ENCODE data around the gene GPD1.

Gene GPD1

GRCh38 chr12:50103767-50104321 lies at the start of gene GPD1:
Gene GPD1, plus strand, starts transcription at chr12:50104008. Its CDS starts 43 bp downstream, at chr12:50104051.
- H3K36me3 ChIP-seq (ENCODE audit: low read depth): peaks cover 23% of the 10 kb centered on the region
- no peak for TF ChIP-seq CTCF (IDR thresholded peaks at IDR 0.05; ENCODE audit: poor library complexity, severe bottlenecking)
- ATAC-seq (ENCODE audit: low read depth): peak; percentile 80
- H3K4me3 ChIP-seq (ENCODE audit: severe bottlenecking): no peak within 1 kb of the TSS
- H3K9me3 ChIP-seq (ENCODE audit: severe bottlenecking): no peaks in the 10 kb centered on the region
- DNase-seq (ENCODE audit: low spot score): no peak
- H3K27ac ChIP-seq (ENCODE audit: poor library complexity, severe bottlenecking): no peak within 1 kb of the TSS
- H3K4me1 ChIP-seq (ENCODE audit: insufficient read depth, poor library complexity, severe bottlenecking): no peaks in the 10 kb centered on the region
- H3K27me3 ChIP-seq (ENCODE audit: insufficient read depth, poor library complexity, severe bottlenecking): no peaks in the 10 kb centered on the region

DNA sequence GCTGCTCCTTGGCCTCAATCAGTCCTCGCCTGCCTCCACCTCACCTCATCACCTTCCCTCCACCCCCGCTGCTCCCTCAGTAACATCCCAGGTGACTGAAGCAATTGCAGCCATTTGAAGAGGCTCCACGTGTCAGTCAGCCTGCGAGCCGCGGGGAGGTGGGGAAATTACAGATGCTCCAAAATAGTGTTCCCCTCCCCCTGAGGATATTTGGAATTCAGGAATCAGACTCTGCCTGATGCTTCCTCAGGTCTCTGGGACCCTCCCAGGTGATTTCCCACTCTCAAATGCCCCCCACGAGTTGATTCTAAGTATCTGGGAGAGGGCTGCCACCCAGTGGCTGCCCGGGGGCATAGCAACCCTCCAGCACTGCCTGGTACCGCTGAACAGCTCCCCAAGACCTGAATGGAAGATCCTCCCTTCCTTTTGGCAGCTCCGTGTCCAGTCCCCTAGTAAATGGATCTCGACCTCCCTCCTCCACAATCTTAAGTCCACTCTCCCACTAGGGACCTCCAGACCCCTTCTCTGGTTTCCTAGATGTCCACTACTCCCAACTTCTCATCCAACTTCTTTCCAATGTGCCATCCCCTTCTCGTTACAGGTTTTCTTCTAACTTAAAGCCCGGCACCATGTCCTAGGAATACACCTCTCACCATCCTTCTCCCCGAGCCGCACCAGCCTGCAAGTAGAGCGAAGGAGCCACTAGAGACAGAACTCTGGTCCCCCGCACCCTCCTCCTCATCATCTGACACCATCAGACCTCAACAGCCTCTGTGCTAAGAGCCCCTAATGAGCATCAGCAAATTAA lies 47.8 kb upstream of the GPD1 start:
- TF ChIP-seq CTCF (IDR thresholded peaks at IDR 0.05; ENCODE audit: poor library complexity, severe bottlenecking): peak; percentile 95
- Histone ChIP-seq H3K27ac (ENCODE audit: poor library complexity, severe bottlenecking) (no peak overlapping the region), H3K27me3 (ENCODE audit: insufficient read depth, poor library complexity, severe bottlenecking) (no peaks in the 10 kb centered on the region), H3K36me3 (ENCODE audit: low read depth) (no peaks in the 10 kb centered on the region), H3K4me3 (ENCODE audit: severe bottlenecking) (no peak overlapping the region), H3K9me3 (ENCODE audit: severe bottlenecking) (no peaks in the 10 kb centered on the region), H3K4me1 (ENCODE audit: insufficient read depth, poor library complexity, severe bottlenecking) (peaks cover 6% of the 10 kb centered on the region)
- DNase-seq (ENCODE audit: low spot score): peak; percentile 55
- peak; percentile 58 for ATAC-seq (ENCODE audit: low read depth)

DNA sequence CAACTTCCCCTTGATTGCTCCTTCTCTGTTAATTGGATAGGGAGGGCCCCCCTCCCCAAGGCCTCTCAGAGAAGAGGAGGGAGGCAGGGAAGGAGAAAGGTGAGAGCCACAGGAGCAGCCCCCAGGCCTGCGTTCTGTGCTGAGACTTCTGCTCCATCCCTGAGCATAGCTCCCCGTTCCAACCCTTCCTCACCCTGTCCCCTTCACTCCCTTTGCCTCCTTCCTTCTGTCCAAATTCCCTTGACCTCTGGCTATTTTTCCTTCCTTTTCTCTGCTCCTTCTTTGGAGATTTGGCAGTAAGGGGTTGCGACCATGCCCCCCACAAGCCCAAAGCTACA lies 47.2 kb upstream of the GPD1 start:
- ATAC-seq (ENCODE audit: low read depth) (no peak), DNase-seq (ENCODE audit: low spot score) (no peak)
- no peak overlapping the region for H3K27ac ChIP-seq (ENCODE audit: poor library complexity, severe bottlenecking)
- H3K36me3 ChIP-seq (ENCODE audit: low read depth): no peaks in the 10 kb centered on the region
- H3K4me3 ChIP-seq (ENCODE audit: severe bottlenecking): peak overlapping the region; percentile 47
- no peaks in the 10 kb centered on the region for H3K9me3 ChIP-seq (ENCODE audit: severe bottlenecking)
- no peaks in the 10 kb centered on the region for H3K27me3 ChIP-seq (ENCODE audit: insufficient read depth, poor library complexity, severe bottlenecking)
- no peak for TF ChIP-seq CTCF (IDR thresholded peaks at IDR 0.05; ENCODE audit: poor library complexity, severe bottlenecking)
- peaks cover 6% of the 10 kb centered on the region for H3K4me1 ChIP-seq (ENCODE audit: insufficient read depth, poor library complexity, severe bottlenecking)

- H3K27ac ChIP-seq (ENCODE audit: poor library complexity, severe bottlenecking): no peak within 1 kb of the TSS
- no peaks in the 10 kb centered on the region for H3K9me3 ChIP-seq (ENCODE audit: severe bottlenecking)
- ATAC-seq (ENCODE audit: low read depth): peak; percentile 66
- H3K36me3 ChIP-seq (ENCODE audit: low read depth): no peaks in the 10 kb centered on the region
- TF ChIP-seq CTCF (IDR thresholded peaks at IDR 0.05; ENCODE audit: poor library complexity, severe bottlenecking): no peak
- peak; percentile 75 for DNase-seq (ENCODE audit: low spot score)
- peaks cover 6% of the 10 kb centered on the region for H3K4me1 ChIP-seq (ENCODE audit: insufficient read depth, poor library complexity, severe bottlenecking)
- H3K27me3 ChIP-seq (ENCODE audit: insufficient read depth, poor library complexity, severe bottlenecking): no peaks in the 10 kb centered on the region
- peak within 1 kb of the TSS; percentile 47 for H3K4me3 ChIP-seq (ENCODE audit: severe bottlenecking)
Measured at GRCh38 chr12:50057000-50057841, 46.6 kb upstream of the GPD1 start, which contains the start of gene ASIC1. Gene ASIC1, plus strand, starts transcription at chr12:50057596. Its CDS starts 1,171 bp downstream, at chr12:50058767.
